NCI-H69 (cell line): ENCODE data around the gene PLEK.
"Not testable (repeated sequence)": the region's sequence is repeated elsewhere in the genome, so short reads cannot be mapped to it uniquely, and the experiment has no call there.

Experiments
- DNase-seq: peaks from one replicate; lab custom pipeline; 2025; lab: John Stamatoyannopoulos, UW

PLEK gene

GRCh38 chr2:68352651-68353391 lies 12.3 kb upstream of the PLEK start:
- DNase-seq: no peak

- no peak for DNase-seq
These were observed 8.4 kb upstream of the PLEK start for GRCh38 chr2:68356599-68357239.

DNA sequence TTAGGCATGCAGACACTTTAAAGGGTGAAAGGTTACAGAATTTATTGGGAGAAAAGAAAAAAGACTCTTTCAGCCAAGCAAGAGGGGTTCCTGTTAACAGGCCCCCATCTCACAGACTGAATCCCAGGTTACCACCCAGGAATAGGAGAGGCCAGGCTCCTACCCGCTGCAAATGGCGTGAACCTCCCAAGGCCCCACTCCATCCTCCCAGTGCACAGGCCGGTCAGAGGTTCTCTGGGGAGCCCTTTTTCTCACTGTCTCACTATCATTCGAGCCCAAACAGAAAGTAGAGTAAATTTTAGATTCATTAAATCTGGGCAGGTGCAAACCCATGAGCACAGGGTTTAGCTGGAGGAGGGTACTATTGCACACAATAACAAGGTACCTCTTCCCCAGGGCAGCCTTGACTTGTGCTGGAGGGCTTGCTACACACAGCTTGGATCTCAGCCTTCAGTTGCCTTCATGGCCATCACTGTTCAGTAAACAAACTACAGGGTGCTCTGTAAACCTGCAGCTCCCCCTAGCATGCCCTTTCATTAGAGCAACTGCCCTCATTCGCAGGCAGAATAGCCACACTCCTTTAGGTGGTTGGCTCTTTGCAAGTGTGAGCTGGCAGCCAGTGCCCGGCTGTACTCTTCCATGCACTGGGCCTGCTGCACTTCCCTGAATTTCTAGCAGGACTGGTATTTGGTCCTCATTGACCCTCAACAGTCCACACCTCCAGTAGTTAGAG lies 7.3 kb upstream of the PLEK start:
- peak; percentile 66 for DNase-seq

GRCh38 chr2:68359889-68360288 lies 5.2 kb upstream of the PLEK start:
- DNase-seq: no peak

GRCh38 chr2:68362069-68362468 lies 3.0 kb upstream of the PLEK start:
- peak; percentile 70 for DNase-seq

DNA sequence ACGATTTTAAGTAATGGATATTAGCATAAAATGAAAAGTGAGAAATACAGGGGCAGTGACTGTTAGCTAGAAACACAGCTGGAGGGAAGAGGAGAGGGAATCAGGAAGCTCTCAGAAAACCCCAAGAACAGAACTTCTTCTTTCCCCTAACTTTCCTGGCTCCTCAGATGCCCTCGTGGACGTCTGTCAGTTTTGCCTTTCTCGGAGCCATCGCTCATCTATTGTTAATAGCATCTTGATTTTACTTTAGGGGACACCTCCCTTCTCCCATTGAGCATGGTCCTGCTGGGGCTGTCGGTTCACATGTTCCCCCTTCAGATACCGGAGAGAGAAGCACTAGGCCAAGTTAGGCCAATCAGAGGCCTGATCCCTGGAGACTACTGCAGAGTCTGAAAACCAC lies 2.3 kb upstream of the PLEK start:
- DNase-seq: no peak

DNA sequence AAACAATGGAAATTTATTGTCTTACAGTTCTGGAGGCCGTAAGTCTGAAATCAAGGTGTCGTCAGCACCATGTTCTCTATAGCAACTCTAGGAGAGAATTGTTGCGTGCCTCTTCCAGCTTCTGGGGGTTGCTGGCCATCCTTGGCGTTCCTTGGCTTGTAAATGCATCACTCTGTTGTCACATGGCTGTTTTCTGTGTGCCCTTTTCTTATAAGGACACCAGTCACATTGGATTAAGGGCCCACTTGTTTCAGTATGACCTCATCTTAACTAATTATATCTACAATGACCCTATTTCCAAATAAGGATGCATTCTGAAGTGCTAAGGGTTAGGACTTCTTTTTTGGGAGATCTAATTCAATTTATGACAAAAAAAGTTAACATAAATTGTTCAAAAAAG lies 1.4 kb upstream of the PLEK start:
- DNase-seq: no peak

GRCh38 chr2:68366083-68366560 lies 1.0 kb downstream of the PLEK start:
- no peak for DNase-seq

DNA sequence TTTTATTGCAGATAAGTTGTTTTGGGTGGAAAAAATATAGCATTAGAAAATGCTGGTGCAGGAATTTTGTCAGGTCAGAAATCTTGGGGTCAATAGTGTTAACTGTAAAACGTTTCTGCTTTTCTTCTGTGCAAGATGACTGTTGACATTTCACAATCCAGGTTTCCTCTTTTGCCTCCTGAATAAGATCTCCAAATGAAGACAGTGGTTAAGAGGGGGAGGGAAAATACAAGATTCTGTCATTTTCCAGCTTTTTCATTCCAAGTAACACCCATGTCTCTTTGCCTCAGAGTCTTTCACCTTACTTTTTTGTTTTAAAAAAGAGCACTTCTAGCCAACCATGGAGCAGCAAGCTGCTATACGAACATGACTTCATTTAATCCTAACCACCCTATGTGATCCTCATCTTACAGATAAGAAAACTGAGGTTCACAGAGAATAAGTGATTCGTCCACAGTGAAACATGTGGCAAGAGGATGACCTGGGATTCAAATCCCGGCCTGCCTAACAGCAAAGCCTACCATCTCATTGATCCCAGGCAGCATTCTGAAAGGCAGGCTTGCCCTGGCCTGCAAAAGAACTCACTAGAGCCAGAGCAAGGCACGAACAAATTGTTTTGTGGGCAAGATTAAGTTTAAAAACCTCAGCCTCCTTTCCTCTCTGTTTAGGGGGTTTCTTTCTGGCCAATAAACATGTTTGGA lies 3.0 kb downstream of the PLEK start:
- no peak for DNase-seq

DNA sequence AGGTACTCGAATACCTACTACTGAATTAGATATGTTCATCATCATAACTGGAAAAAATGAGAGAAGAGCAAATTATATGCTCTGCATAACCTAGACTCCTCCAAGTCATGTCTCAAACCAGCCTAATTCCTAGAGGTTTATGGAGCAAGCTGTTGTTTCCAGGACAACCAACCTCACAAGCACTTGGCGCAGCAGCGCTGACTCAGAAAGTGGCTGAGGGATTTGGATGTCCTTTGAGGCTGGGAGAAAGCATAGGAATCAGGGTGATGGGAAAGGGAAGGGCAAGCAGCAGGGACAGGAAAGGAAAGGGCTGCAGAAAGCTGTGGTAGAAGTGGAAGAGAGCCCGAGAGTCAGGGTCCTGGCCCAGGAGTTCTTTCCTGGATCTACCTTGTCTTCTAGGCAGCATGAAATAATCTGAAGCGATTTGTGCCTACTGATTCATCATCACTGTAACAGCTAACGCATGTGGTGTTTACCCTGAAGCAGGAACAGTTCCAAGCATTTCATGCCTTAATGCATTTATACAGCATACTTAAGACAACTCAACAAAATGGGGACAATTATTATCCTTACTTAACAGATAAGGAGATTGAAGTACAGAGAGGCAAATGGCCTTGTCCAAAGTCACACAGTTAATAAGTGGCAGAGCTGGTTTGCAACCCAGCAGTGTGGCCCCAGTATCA lies 3.7 kb downstream of the PLEK start:
- DNase-seq: peak; percentile 2

DNA sequence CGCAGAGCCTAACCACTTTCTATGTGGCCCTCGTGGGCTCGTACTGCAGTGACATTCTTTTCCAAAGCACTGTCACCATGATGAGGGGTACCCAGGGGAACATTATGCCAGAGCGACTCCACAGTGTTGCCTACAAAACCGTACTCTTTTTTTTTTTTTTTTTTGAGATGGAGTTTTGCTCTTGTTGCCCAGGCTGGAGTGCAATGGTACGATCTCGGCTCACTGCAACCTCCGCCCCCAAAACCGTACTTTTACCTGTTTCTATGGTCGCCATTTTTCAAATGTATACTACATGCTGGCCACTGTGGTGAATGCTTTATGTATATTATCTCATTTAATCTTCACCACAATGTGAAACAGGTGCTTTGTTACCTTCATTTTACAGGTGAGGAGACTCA lies 4.3 kb downstream of the PLEK start:
- DNase-seq: no peak

- no peak for DNase-seq
These were observed 6.1 kb downstream of the PLEK start for GRCh38 chr2:68371138-68371537.

DNA sequence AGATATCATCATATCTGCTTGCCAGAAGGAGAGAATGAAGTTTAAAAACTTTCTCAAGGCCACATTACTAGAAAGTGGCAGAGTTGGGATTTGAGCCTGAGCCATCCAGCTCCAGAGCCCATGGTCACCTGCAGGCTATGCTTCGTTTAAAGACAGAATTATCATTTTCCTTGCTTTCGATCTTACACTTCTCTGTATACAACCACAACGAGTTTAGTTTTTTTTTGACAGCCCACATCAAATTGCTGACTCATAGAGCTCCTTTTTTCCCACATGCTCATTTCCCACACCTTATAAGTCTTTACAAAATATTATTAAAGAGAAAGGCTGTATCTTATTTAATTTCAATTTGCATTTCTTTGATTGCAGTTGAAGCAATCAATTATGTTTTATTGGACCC lies 6.5 kb downstream of the PLEK start:
- DNase-seq: no peak

GRCh38 chr2:68372485-68372884 lies 7.4 kb downstream of the PLEK start:
- no peak for DNase-seq

- DNase-seq: no peak
These were observed 9.1 kb downstream of the PLEK start for GRCh38 chr2:68374184-68374583.

DNA sequence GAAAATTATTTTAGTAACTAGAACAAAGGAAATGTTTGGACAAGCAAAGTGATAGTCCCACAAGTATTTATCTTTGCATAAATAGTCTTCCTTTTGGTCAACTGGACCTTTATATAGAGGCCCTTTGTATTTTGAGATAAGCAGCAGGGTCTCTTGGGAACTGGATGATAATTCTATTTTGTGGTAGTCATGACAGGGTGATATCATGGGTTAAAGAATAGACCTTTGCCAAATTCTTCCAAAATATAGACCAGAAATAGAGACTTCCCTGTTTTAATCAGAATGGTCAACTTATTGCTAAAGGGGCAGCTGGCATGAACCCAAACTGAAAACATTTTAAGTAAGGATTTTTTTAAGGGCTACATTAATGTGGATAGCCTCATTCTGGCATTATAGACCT lies 10.5 kb downstream of the PLEK start:
- no peak for DNase-seq

GRCh38 chr2:68377137-68377780 lies 12.2 kb downstream of the PLEK start:
- DNase-seq: no peak

DNA sequence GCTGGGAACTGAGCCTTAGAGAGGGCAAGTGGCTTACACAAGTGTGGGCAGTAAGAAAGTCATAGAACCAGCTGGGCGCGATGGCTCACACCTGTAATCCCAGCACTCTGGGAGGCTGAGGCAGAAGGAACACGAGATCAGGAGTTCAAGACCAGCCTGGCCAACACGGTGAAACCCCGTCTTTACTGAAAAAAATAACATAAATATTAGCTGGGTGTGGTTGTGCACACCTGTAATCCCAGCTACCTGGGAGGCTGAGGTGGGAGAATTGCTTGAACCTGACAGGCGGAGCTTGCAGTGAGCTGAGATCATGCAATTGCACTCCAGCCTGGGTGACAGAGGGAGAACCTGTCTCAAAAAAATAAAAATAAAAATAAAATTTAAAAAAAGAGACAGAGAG lies 13.7 kb downstream of the PLEK start:
- DNase-seq: not testable (repeated sequence)

DNA sequence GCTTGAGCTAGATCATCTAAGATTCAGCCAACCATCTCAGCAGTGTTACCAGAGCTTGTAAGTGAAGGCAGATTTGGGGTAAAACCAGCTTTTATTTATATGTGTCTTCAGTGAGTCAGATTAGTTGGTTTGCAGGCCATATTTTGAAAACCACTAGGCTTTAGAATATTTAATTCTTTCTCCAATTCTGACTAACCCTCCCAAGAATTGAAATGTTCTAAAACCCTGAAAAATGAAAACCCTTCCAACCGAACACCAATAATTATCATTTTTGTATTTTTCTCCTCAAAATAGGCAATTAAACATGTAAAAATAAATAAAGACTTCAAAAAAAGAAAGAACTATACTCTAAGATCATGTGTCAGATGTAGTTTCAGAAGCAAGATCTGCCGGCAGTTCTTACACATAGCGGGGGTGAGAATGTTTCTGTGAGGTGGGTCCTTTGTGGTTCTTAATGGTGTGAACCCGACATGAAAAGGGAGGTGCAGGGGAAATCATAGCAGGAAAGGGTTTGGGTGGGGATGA lies 14.2 kb downstream of the PLEK start:
- no peak for DNase-seq

GRCh38 chr2:68383778-68384177 lies 18.7 kb downstream of the PLEK start:
- no peak for DNase-seq

DNA sequence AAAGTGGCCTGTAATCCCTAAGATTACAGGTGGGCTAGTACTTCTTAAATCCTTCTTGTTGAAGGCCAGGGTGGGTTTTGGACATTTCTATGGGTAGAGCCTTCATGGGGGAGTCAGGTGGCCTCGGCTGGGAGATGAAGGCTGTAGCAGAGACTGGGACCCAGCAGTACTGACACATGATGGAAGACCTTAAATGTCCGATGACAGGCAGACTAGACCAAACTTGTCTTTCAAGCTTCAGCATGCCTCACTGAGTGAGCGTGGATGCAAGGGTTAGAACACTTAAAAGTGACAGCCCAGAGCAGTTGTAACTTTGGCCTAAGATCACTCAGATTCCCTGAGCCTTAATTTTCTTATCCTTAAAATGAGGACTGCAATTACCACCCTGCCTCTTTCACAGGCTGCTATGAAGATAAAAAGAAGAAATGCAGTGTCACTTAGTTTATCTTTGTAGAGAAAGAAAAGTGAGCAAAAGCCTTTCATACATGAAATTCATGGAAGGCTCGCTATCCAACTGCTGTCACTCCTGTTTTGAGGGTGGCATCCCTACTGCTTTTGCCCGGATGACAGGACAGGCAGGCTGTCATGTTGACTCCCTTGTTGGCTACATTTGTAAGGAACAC lies 19.5 kb downstream of the PLEK start:
- DNase-seq: no peak
